ENCODE measurements around the gene HTR1D. TPM values are rescaled to one million over a fixed set of nuclear protein-coding genes. Genes with fewer than 3 reads are reported as not detected.

The HTR1D gene
- total RNA-seq, 1 experiment from 2014 or later = 3.1 TPM

DNA sequence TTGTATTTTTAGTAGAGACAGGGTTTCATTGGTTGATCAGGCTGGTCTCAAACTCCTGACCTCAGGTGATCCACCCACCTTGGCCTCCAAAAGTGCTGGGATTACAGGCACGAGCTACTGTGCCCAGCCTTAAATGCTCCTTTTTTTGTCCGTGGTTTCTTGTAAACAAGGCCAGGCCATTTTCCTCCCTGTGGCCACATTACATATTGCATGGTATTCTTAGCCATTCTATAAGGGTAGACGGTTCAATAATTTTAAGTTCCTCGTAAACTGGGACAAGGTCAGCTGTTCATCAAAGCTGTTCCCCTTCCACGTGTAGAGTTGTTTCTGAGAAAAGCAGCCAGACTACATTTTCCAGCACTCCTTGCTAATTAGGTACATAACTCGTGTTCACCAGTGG, 38.4 kb downstream of the HTR1D start:
- H3K56ac ChIP-seq (ENCODE audit: insufficient read length, low read depth, low read length) = no peak overlapping the region
- no peak overlapping the region for H4K91ac ChIP-seq (ENCODE audit: insufficient read length, low read depth, low read length)
- TF ChIP-seq, protein P1, sequence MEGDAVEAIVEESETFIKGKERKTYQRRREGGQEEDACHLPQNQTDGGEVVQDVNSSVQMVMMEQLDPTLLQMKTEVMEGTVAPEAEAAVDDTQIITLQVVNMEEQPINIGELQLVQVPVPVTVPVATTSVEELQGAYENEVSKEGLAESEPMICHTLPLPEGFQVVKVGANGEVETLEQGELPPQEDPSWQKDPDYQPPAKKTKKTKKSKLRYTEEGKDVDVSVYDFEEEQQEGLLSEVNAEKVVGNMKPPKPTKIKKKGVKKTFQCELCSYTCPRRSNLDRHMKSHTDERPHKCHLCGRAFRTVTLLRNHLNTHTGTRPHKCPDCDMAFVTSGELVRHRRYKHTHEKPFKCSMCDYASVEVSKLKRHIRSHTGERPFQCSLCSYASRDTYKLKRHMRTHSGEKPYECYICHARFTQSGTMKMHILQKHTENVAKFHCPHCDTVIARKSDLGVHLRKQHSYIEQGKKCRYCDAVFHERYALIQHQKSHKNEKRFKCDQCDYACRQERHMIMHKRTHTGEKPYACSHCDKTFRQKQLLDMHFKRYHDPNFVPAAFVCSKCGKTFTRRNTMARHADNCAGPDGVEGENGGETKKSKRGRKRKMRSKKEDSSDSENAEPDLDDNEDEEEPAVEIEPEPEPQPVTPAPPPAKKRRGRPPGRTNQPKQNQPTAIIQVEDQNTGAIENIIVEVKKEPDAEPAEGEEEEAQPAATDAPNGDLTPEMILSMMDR (conservative IDR thresholded peaks at IDR 0.05) = peak; percentile 38; the same call in 2 of the 3 replicates
- no peaks in the 10 kb centered on the region for H3K9me3 ChIP-seq (ENCODE audit: control insufficient read depth, low read depth, low read length)
- Mint-ChIP-seq H3K27me3 (ENCODE audit: low read depth) (peaks cover 72% of the 10 kb centered on the region), H3K4me3 (peak overlapping the region in 1 of 2 experiments; percentile 80; a peak in 1 of 5 replicates), H3K36me3 (ENCODE audit: insufficient read depth in 1 of 3, low read depth in 3 of 3) (no peaks in the 10 kb centered on the region; a peak in 1 of 7 replicates), H3K9me3 (no peaks in the 10 kb centered on the region), H3K4me1 (peaks cover 2 to 4% of the 10 kb centered on the region in 2 experiments; a peak in 3 of 4 replicates), H3K27ac (no peak overlapping the region)
- H2AK5ac ChIP-seq (ENCODE audit: insufficient read length, low read length) = no peak overlapping the region
- H3K79me2 ChIP-seq (ENCODE audit: insufficient read depth, low read length) = no peaks in the 10 kb centered on the region
- no peak overlapping the region for H2BK12ac ChIP-seq (ENCODE audit: insufficient read length, low read depth, low read length)
- H3K18ac ChIP-seq (ENCODE audit: insufficient read length, low read depth, low read length) = no peak overlapping the region
- no peak overlapping the region for H3K14ac ChIP-seq (ENCODE audit: insufficient read depth, low read length)
- whole genome bisulfite sequencing (ENCODE audit: extremely low coverage, insufficient read length, low lambda C conversion rate) = no CpG with 5 or more reads among the region's 6 CpGs
- no peaks in the 10 kb centered on the region for H4K20me1 ChIP-seq (ENCODE audit: control insufficient read depth, insufficient read depth, insufficient read length)
- H2BK15ac ChIP-seq (ENCODE audit: low read depth, low read length) = no peak overlapping the region
- no peak overlapping the region for H4K8ac ChIP-seq (replicated peaks; ENCODE audit: insufficient read length, low read depth, low read length)
- H2BK5ac ChIP-seq (ENCODE audit: insufficient read length, low read length) = no peak overlapping the region
- H3K4me2 ChIP-seq (ENCODE audit: insufficient read depth, insufficient read length, low read length) = no peak overlapping the region
- no peak for DNase-seq
- H3K27ac ChIP-seq (ENCODE audit: insufficient read length, low read depth, low read length) = no peak overlapping the region
- H2BK120ac ChIP-seq (ENCODE audit: low read depth, low read length, poor library complexity, severe bottlenecking) = no peak overlapping the region
- H3T11ph ChIP-seq (ENCODE audit: low read length) = no peak overlapping the region
- no peak overlapping the region for H4K5ac ChIP-seq (ENCODE audit: insufficient read length, low read depth, low read length)
- H3K4me1 ChIP-seq (ENCODE audit: insufficient read depth, low read length) = no peaks in the 10 kb centered on the region
- H2BK20ac ChIP-seq (ENCODE audit: low read depth, low read length, poor library complexity, severe bottlenecking) = no peak overlapping the region
- H3K23me2 ChIP-seq (ENCODE audit: insufficient read length, low read depth, low read length, poor library complexity, severe bottlenecking) = peaks cover 3% of the 10 kb centered on the region
- peaks cover 5% of the 10 kb centered on the region; the same call in 1 of the 2 replicates for H3K27me3 ChIP-seq (ENCODE audit: insufficient read depth, low read length)
- H3K4ac ChIP-seq (ENCODE audit: low read depth, low read length) = no peak overlapping the region
- no peak overlapping the region for H3K23ac ChIP-seq (ENCODE audit: insufficient read length, low read depth, low read length)
- H2AFZ ChIP-seq (ENCODE audit: low read length) = no peak overlapping the region
- H3K79me1 ChIP-seq (ENCODE audit: insufficient read depth, low read depth, low read length, poor library complexity, severe bottlenecking) = no peaks in the 10 kb centered on the region
- no peak overlapping the region for H3K9ac ChIP-seq (ENCODE audit: extremely low read depth, insufficient read length, low read length)

Data from H9 (cell line).